Measurements from ENCODE around the gene ZNF516. TPM values are rescaled to one million over a fixed set of nuclear protein-coding genes. Genes with fewer than 3 reads are reported as not detected.

Gene ZNF516
- total RNA-seq, 3 donors from 2014 or later (not counting 1 experiment from before 2014, with no cell fraction given) = 49.1 to 60.0 (median 52.4) TPM

GRCh38 chr18:76435316-76435989 is 59.6 kb downstream of the ZNF516 start:
- 91% methylated on average over 17 of the region's 17 CpGs for WGBS (ENCODE audit: insufficient coverage)
- Mint-ChIP-seq H3K4me3 (no peak overlapping the region), H3K27me3 (ENCODE audit: low read depth in 2 of 2) (no peaks in the 10 kb centered on the region), H3K27ac (peak overlapping the region in 1 of 2 donors; percentile 30), H3K36me3 (no peaks in the 10 kb centered on the region), H3K9me3 (no peaks in the 10 kb centered on the region), H3K4me1 (peaks cover 46 to 49% of the 10 kb centered on the region in 2 donors)
- Histone ChIP-seq H3K4me3 (ENCODE audit: low read length) (no peak overlapping the region), H3K4me1 (ENCODE audit: control insufficient read depth, insufficient read depth, low read length) (no peaks in the 10 kb centered on the region), H3K9me3 (ENCODE audit: control insufficient read depth, insufficient read depth, low read length) (no peaks in the 10 kb centered on the region), H3K27me3 (ENCODE audit: control insufficient read depth, insufficient read depth, low read length) (no peaks in the 10 kb centered on the region), H3K27ac (ENCODE audit: low read length) (no peak overlapping the region), H3K36me3 (ENCODE audit: control insufficient read depth, insufficient read depth, low read length) (peaks cover 3% of the 10 kb centered on the region)
- DNase-seq = no peak
- no peak for ATAC-seq
- TF ChIP-seq CTCF (IDR thresholded peaks at IDR 0.05) = no peak
- intact Hi-C loops (cut with micrococcal nuclease) = no loop called here

GRCh38 chr18:76434452-76434851 is 60.6 kb downstream of the ZNF516 start:
- Mint-ChIP-seq H3K4me3 (no peak overlapping the region), H3K27me3 (ENCODE audit: low read depth in 2 of 2) (no peaks in the 10 kb centered on the region), H3K4me1 (peaks cover 46 to 49% of the 10 kb centered on the region in 2 donors), H3K36me3 (no peaks in the 10 kb centered on the region), H3K9me3 (no peaks in the 10 kb centered on the region), H3K27ac (no peak overlapping the region)
- Histone ChIP-seq H3K36me3 (ENCODE audit: control insufficient read depth, insufficient read depth, low read length) (no peaks in the 10 kb centered on the region), H3K27ac (ENCODE audit: low read length) (no peak overlapping the region), H3K9me3 (ENCODE audit: control insufficient read depth, insufficient read depth, low read length) (no peaks in the 10 kb centered on the region), H3K4me3 (ENCODE audit: low read length) (no peak overlapping the region), H3K27me3 (ENCODE audit: control insufficient read depth, insufficient read depth, low read length) (no peaks in the 10 kb centered on the region), H3K4me1 (ENCODE audit: control insufficient read depth, insufficient read depth, low read length) (no peaks in the 10 kb centered on the region)
- WGBS (ENCODE audit: insufficient coverage) = 92% methylated on average over 14 of the region's 14 CpGs
- no peak for TF ChIP-seq CTCF (IDR thresholded peaks at IDR 0.05)
- DNase-seq (no peak), ATAC-seq (no peak)
- intact Hi-C loops (cut with micrococcal nuclease) = no loop called here

GRCh38 chr18:76433788-76434187 is 61.3 kb downstream of the ZNF516 start:
- Mint-ChIP-seq H3K9me3 (no peaks in the 10 kb centered on the region), H3K4me1 (peaks cover 41 to 56% of the 10 kb centered on the region in 2 donors), H3K4me3 (no peak overlapping the region), H3K27me3 (ENCODE audit: low read depth in 2 of 2) (no peaks in the 10 kb centered on the region), H3K27ac (no peak overlapping the region), H3K36me3 (no peaks in the 10 kb centered on the region)
- Histone ChIP-seq H3K27me3 (ENCODE audit: control insufficient read depth, insufficient read depth, low read length) (no peaks in the 10 kb centered on the region), H3K36me3 (ENCODE audit: control insufficient read depth, insufficient read depth, low read length) (no peaks in the 10 kb centered on the region), H3K9me3 (ENCODE audit: control insufficient read depth, insufficient read depth, low read length) (no peaks in the 10 kb centered on the region), H3K4me3 (ENCODE audit: low read length) (no peak overlapping the region), H3K4me1 (ENCODE audit: control insufficient read depth, insufficient read depth, low read length) (no peaks in the 10 kb centered on the region), H3K27ac (ENCODE audit: low read length) (no peak overlapping the region)
- ATAC-seq (no peak), DNase-seq (no peak)
- WGBS (ENCODE audit: insufficient coverage) = 92% methylated on average over 17 of the region's 17 CpGs
- TF ChIP-seq CTCF (IDR thresholded peaks at IDR 0.05) = no peak
- intact Hi-C loops (cut with micrococcal nuclease) = no loop called here
